T1000 (cell line): ENCODE measurements around the gene NSMCE4A.
A peak's percentile ranks its signal among the peaks of the same experiment; 100 is the strongest.
"Not testable (repeated sequence)": the region's sequence is repeated elsewhere in the genome, so short reads cannot be mapped to it uniquely, and the experiment has no call there.

ENCODE experiments used
- DNase-seq: peaks from one replicate; lab custom pipeline; 2025; ENCODE audit warnings: mixed read lengths; lab: John Stamatoyannopoulos, UW

Gene NSMCE4A

GRCh38 chr10:121988361-121989324, 13.6 kb upstream of the NSMCE4A start, which contains the start of gene TACC2:
TACC2 (plus strand) TSS chr10:121989163; CDS start chr10:122021982, 32,819 bp downstream.
- no peak for DNase-seq

DNA sequence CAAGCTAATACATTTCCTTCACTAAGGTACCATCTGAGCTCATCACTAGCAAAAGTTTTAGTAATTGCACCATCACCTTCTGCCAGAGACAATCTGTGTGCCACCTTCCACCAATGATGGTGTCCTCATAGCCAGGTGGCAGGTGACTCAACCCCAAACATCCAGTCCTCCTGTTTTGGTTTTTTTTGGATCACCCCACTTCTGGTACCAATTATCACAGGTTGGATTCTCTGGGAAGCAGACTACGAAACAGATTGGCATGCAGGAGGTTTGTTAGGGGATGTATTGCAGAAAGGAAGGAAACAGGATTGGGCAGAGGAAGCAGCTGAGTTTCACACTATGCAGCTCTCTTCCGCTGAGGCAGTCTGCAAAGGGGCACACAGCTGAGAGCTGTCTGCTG, 9.4 kb upstream of the NSMCE4A start:
- no peak for DNase-seq

- DNase-seq = no peak
These were observed 8.8 kb upstream of the NSMCE4A start for GRCh38 chr10:121983852-121984251.

DNA sequence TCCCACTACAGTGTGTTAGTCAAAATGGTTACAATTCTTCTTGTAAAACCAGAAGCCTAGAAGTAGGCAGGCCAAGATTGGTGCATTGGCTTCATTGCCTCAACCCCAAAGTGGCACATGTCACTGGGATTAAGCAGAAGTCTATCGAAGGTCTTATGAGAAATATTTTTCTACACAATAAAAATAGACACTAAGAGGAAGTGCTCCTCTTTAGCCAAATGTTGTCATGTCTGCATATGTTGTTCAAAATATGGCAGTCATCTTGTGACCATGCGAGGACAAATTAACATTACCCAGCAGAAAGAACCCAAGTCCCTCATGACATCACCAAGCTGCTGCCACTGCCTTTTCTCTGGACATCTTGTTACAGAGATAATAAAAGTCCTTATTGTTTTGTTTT, 6.3 kb upstream of the NSMCE4A start:
- no peak for DNase-seq

- DNase-seq = no peak
These were observed 3.5 kb upstream of the NSMCE4A start for GRCh38 chr10:121978511-121978910.

- DNase-seq = no peak
These were observed 1.6 kb upstream of the NSMCE4A start for GRCh38 chr10:121976607-121977006.

GRCh38 chr10:121975295-121976086, 474 bp upstream of the NSMCE4A start:
- no peak for DNase-seq

GRCh38 chr10:121974019-121974534, 940 bp downstream of the NSMCE4A start:
- no peak for DNase-seq

- DNase-seq = not testable (repeated sequence)
These were observed 5.9 kb downstream of the NSMCE4A start for GRCh38 chr10:121969086-121969485.

DNA sequence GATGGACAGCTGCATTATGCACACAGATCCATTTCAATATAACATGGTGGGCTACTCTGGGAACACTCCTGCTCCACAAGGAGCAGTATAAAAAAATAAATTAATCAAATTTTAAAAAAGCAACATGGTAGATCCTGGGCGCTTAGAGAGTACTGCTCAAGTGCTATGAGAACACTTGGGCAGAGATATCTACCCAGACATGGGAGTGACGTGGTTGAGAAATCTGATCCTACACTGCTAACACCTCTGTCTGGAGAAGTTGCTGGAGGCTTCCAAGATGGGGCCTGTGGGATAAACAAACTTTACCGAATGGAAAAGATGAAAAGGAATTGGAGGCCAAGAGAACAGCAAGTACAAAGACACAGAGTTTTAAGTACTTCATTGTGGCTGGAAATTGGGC, 9.0 kb downstream of the NSMCE4A start:
- DNase-seq = no peak

- DNase-seq = no peak
These were observed 13.6 kb downstream of the NSMCE4A start for GRCh38 chr10:121961456-121961855.

DNA sequence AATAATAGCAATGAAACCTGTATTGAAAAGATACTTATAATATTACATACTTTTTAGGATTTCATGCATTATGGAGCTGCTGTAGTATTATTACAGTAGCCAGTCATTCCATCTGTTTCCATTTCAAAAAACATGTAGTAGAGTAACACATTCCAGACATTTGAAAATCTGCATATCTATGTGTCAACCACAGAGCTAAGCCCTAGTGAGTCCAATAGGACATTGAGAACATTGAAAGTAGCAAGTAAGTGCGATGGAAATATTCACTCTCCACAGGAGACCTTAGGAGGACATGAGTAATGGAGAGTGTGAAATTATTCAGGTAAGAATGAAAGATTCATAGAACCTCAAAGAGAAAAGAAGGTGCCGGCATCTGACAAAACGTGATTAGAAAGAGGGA, 15.3 kb downstream of the NSMCE4A start:
- DNase-seq = no peak

GRCh38 chr10:121956111-121957061, 18.6 kb downstream of the NSMCE4A start:
- peak; percentile 10 for DNase-seq

- DNase-seq = no peak
These were observed 22.8 kb downstream of the NSMCE4A start for GRCh38 chr10:121952226-121952625.

DNA sequence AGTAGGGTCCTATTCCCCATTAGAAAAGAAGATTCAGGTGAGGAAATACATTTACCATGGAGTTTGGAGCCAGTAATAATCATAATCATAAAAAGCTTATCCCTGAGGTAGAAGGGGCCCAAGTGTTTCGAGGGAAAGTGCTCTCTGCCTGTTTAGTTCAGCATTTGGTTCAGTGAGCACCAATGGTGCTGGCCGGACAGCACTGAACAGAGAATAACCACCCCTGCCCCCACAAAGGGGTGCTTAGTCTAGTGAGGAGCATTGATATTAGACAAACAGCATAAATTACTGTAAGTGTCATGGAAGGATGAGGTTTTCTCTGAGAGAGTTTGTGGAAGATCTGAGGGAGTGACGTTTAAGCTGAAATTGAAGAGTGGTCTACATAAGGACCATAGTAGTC, 25.6 kb downstream of the NSMCE4A start:
- DNase-seq = no peak

GRCh38 chr10:121949049-121949448, 26.0 kb downstream of the NSMCE4A start:
- no peak for DNase-seq

GRCh38 chr10:121947343-121948330, 27.4 kb downstream of the NSMCE4A start:
- DNase-seq = no peak

DNA sequence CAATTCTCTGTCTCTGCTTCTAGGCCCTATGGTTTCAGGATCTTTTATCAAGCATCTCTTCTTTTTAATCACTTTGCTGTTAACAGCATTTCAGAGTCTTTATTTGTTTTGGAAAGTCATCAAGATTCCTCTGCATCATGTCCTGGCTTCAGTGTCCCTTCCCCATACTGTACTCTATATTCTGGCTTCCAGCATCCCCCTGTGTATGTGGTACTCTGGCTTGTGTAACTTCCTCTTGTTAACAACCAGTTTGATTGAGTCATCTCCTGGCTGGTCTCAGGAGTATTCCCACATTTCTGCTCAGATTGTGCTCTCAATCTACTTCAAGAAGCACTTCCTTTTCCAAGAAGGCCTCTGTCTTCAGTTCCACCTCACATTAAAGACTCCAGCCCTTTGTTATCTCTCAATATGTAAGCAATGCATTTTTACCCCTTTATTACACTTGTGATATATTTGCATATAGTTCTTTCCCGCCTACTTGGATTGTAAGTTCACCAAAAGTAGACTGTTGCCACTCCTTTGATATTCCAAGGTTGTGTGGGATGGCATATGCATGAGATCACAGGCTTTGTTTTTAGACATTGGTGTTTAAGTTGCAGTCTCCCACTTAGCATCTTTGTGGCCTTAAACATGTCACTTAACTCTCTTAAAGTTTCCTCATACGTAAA, 32.1 kb downstream of the NSMCE4A start:
- DNase-seq = peak; percentile 61

DNA sequence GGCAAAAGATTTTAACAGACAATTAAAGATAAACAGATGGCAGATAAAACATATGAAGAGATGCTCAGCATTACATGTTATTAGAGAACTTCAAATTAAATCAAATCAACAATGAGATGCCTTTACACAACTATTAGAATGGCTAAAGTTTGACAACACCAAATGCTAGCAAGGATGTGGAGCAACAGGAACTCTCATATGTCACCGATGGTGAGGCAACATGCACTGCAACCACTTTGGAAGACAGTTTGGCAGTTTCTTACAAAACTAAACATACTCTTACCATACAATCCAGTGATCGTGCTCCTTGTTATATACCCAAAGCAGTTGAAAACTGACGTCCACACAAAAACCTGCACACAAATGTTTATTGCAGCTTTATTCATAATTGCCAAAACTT, 33.5 kb downstream of the NSMCE4A start:
- no peak for DNase-seq

GRCh38 chr10:121936295-121936694, 38.7 kb downstream of the NSMCE4A start:
- no peak for DNase-seq
